Right atrium auricular region (tissue), 2 donors: ENCODE data around the gene SNAP91. TPM values are rescaled to one million over a fixed set of nuclear protein-coding genes. Genes with fewer than 3 reads are reported as not detected.
A peak's percentile ranks its signal among the peaks of the same experiment; 100 is the strongest.

Source experiments
- DNase-seq: peaks from one replicate; pipeline ENCODE4 v3.0.0-alpha.2; 2019; ENCODE audit warnings: low spot score
- H3K27ac ChIP-seq, 2 donors: fragments of 200-600 bp; sonication (generic); 1 replicate in 1 of 2; 2 replicates in 1 of 2; pipeline ENCODE4 v1.5.1; 2016 to 2019
- H3K27me3 ChIP-seq, 2 donors: fragments of 200-600 bp; sonication (generic); one replicate each; pipeline versions ENCODE4 v1.5.1 to v1.6.0; 2017 to 2019
- H3K36me3 ChIP-seq: fragments of 200-600 bp; sonication (generic); one replicate; pipeline ENCODE4 v1.5.1; 2016
- H3K4me1 ChIP-seq, 2 donors: fragments of 200-600 bp; sonication (generic); one replicate each; pipeline versions ENCODE4 v1.5.1 to v1.6.0; 2017 to 2019
- H3K4me3 ChIP-seq, 2 donors: fragments of 200-600 bp; sonication (generic); 1 replicate in 1 of 2; 2 replicates in 1 of 2; pipeline ENCODE4 v1.5.1; 2017 to 2019; ENCODE audit warnings: mild to moderate bottlenecking in 1 of 2, moderate library complexity in 1 of 2
- H3K9me3 ChIP-seq, 2 donors: fragments of 200-600 bp; sonication (generic); one replicate each; pipeline ENCODE4 v1.5.1; 2019
- CTCF ChIP-seq, 2 donors: fragments of 200-600 bp; sonication (generic); IDR thresholded peaks; one replicate each; pipeline ENCODE4 v1.5.1; 2019; ENCODE audit warnings: antibody characterized with exemption in 2 of 2
- total RNA-seq, 2 donors: library from RNA; depleted of rRNA; stranded (reverse); fragments of >200 nt; gene quantifications; one replicate each; pipeline ENCODE4 v1.1.0, GENCODE V29; 2016

SNAP91 gene
- total RNA-seq, 2 donors from 2014 or later: 0.20 to 0.26 TPM

- TF ChIP-seq CTCF (IDR thresholded peaks at IDR 0.05): peak; percentile 32 to 65
- Histone ChIP-seq H3K36me3 (no peaks in the 10 kb centered on the region), H3K4me1 (no peaks in the 10 kb centered on the region), H3K4me3 (no peak overlapping the region), H3K9me3 (no peaks in the 10 kb centered on the region), H3K27ac (no peak overlapping the region), H3K27me3 (no peaks in the 10 kb centered on the region)
- no peak for DNase-seq
These were observed 172.8 kb downstream of the SNAP91 start for GRCh38 chr6:83536034-83536646.

GRCh38 chr6:83518816-83519480, 190.0 kb downstream of the SNAP91 start:
- no peak for DNase-seq
- no peak overlapping the region for H3K4me3 ChIP-seq

GRCh38 chr6:83517500-83517899, 191.4 kb downstream of the SNAP91 start:
- Histone ChIP-seq H3K36me3 (no peaks in the 10 kb centered on the region), H3K4me1 (peaks cover 0 to 12% of the 10 kb centered on the region in 2 donors), H3K27ac (no peak overlapping the region), H3K4me3 (no peak overlapping the region), H3K9me3 (no peaks in the 10 kb centered on the region), H3K27me3 (no peaks in the 10 kb centered on the region)
- no peak for TF ChIP-seq CTCF (IDR thresholded peaks at IDR 0.05)
- no peak for DNase-seq

More at GRCh38 chr6:83518816-83519480, 190.0 kb downstream of the SNAP91 start:
- Histone ChIP-seq H3K9me3 (no peaks in the 10 kb centered on the region), H3K4me1 (peaks cover 0 to 3% of the 10 kb centered on the region in 2 donors), H3K27me3 (no peaks in the 10 kb centered on the region), H3K36me3 (no peaks in the 10 kb centered on the region), H3K27ac (no peak overlapping the region)
- peak in 1 of 2 donors; percentile 44 for TF ChIP-seq CTCF (IDR thresholded peaks at IDR 0.05)

- Histone ChIP-seq H3K36me3 (no peaks in the 10 kb centered on the region), H3K27me3 (no peaks in the 10 kb centered on the region), H3K27ac (no peak overlapping the region), H3K9me3 (no peaks in the 10 kb centered on the region), H3K4me1 (peaks cover 0 to 13% of the 10 kb centered on the region in 2 donors), H3K4me3 (no peak overlapping the region)
- DNase-seq: no peak
- TF ChIP-seq CTCF (IDR thresholded peaks at IDR 0.05): peak; percentile 68 to 86
These were observed 193.9 kb downstream of the SNAP91 start for GRCh38 chr6:83514866-83515466.

GRCh38 chr6:83514466-83514865, 194.4 kb downstream of the SNAP91 start:
- peaks cover 0 to 13% of the 10 kb centered on the region in 2 donors for H3K4me1 ChIP-seq
- no peaks in the 10 kb centered on the region for H3K9me3 ChIP-seq
- H3K27me3 ChIP-seq: no peaks in the 10 kb centered on the region
- no peak overlapping the region for H3K4me3 ChIP-seq
- no peak overlapping the region for H3K27ac ChIP-seq
- DNase-seq: no peak
- no peaks in the 10 kb centered on the region for H3K36me3 ChIP-seq
- TF ChIP-seq CTCF (IDR thresholded peaks at IDR 0.05): no peak
